Midbrain (tissue), 1 donor: Measurements from ENCODE around the gene PLPP2.

ENCODE experiments used
- DNase-seq: peaks from one replicate; lab custom pipeline; 2025; lab: John Stamatoyannopoulos, UW

Gene PLPP2

DNA sequence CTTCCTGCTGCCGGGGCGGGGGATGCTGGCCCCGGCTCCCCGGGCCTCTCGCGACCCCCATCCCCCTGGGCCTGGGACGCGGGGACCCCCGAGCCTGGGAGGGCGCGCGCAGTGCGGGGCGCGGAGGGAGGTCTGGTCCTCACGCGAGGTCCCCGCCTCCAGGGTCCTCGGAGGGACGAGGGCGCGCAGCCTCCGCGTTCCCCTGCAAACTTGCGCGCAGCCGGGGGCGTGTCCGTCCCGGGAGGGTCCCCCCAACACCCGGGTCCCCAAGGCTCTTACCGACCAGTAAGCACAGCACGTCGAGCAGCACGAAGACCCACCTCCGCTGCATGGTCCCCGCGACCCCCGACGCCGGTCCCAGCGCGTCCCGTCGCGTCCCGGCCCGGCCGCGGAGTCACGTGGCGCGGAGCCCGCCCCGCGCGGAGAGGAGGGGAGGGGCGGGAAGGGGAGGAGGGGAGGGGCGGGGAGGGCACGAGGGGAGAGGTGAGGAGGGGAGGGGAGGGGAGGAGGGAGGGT is at the start of gene PLPP2:
TSS of gene PLPP2 (minus strand) at position 398 of the 516 bp plus-strand sequence. CDS start at position 331, 67 bp downstream.
- peak; percentile 45 for DNase-seq

DNA sequence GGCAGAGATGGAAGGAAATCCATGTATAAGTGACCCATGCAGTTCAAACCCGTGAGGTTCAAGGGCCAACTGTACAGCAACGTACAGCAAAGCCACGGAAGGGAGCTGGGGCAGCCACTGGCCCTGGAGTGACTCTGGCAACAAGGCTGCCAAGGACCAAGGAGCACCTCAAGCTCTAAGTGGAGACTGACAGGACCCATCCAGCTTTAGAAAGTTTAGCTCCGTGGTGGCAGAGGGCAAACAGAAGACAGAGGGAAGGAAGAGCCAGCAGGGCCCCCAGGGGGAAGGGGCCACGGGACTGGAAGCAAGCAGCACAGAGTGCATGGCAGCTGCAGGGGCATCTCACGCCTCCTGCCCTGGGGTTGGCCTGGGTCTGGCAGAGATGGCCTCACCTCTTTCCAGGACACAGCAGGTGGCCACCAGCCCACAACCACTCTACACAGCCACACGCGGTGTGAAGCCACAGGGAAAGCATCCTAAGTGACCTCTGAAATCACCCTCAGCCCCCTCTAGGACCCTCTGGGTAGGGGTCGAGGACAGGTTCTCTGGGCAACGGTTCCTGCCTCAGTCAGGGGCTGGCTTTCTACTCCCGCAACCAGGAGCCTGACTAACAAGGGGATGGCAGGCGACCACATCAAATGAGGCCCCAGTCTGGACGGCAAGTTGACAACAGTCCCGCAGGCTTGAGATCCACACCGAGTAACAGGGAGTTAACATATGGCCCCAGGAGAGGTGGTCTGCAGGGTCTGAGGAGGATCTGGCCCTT is 49.6 kb upstream of the PLPP2 start:
- DNase-seq = no peak

DNA sequence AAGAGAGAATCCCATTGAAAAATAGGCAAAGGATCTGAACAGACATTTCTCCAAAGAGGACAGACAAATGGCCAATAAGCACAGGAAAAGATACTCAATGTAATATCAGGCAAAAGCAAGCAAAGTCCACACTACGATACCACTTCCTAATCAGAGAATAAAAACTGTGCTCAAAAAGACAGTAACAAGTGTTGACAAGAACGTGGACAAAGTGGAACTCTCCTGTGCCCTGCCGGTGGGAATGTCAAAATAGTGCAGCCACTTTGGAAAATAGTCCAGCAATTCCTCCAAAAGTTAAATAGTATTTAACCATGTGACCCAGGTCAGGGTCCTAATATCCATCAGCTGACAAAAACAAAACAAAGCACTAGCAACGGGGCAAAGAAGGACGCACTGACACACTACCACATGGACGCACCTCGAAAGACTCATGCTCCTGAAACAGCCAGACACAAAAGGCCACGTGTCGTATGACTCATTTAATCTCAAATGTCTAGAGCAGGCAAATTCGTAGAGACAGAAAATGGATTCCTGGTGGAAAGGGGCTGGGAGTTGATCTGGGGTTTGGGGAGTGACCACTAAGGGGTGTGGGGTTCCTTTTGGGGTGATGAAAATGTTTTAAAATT is 48.2 kb upstream of the PLPP2 start:
- no peak for DNase-seq

DNA sequence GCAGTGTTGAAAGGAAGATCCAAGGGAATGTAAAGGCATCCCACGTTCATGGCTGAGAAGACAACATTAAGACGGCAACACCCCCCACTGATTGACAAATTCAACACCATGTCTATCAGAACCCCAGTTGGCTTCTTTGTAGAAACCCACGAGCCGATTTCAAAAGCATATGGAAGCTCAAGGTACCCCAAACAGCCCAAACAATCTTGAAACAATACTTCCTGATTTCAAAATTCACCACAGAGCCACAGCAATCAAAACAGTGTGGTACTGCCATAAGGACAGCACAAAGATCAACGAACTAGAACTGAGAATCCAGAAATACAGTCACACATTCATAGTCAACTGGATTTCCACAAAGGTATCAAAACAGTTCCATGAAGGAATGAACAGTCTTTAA is 47.2 kb upstream of the PLPP2 start:
- no peak for DNase-seq

DNA sequence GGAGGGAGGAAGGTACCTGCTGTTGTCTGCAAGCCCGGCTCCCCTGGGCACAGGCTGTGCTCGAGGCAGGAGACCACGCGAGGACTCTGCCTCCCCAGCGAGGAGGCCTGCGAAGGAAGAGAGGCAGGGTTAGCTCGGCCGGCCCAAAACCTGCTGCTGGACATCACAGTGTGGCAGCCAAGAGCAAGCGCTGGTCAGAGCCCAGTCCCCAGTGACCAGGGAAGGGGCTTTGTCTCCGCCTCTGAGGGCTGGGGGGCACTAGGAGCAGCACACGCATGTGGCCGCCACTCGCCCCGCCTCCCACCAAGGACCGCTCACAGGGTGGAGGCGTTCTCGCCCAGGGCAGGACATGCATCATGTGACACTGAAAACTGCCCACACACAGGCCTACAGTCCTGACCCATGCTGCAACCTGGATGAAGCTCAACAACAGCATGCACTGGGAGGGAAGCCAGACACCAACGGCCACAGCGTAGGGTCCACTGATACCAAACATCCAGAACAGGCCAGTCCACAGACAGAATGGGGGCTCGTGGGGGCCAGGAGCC is 44.9 kb upstream of the PLPP2 start:
- no peak for DNase-seq

DNA sequence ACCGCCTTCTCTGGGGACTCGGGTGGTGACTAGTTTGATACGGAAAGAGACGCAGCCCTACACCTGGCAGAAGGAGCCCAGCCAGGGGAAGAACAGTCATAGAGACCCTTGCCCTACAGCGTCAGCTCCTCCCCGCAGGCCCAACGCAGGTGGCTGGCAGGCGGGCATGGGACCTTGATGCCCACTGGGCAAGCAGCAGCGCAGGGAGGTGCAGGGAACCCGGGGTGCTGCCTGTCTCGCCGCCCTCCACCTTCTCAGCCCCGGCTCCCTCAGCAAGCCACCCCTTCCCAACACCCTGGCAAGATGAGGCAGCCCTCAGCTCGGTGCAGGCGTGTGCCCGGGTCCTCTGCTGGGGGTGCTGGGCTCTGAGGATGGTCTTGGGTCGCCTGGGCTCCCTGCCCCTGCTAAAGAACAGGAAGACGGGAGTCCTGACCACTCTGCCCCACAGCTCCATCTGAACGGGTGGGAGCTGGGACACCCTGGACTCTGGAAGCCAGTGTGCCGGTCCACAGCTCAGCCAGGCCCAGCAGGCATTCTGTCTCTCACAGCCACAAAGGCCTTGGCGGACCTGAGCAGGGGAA is 44.4 kb upstream of the PLPP2 start:
- no peak for DNase-seq

DNA sequence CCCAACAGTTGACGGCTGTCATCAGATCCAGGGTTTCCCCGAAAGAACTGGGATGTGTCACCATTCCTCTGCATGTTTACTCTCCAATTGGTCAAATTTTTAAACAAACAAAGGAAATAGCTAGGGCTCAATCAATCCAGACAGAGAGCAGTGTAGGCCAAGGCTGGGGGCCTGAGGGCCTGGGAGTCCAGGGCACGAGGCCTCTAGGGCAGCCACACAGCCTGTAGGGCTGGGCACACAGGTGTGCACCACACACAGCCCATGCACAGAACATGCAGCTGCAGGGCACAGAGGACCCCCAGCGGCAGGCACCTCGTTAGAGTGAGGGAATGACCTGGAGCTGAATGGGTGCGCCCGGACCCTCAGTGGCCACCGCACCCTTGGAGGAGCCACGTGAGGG is 43.9 kb upstream of the PLPP2 start:
- no peak for DNase-seq

DNA sequence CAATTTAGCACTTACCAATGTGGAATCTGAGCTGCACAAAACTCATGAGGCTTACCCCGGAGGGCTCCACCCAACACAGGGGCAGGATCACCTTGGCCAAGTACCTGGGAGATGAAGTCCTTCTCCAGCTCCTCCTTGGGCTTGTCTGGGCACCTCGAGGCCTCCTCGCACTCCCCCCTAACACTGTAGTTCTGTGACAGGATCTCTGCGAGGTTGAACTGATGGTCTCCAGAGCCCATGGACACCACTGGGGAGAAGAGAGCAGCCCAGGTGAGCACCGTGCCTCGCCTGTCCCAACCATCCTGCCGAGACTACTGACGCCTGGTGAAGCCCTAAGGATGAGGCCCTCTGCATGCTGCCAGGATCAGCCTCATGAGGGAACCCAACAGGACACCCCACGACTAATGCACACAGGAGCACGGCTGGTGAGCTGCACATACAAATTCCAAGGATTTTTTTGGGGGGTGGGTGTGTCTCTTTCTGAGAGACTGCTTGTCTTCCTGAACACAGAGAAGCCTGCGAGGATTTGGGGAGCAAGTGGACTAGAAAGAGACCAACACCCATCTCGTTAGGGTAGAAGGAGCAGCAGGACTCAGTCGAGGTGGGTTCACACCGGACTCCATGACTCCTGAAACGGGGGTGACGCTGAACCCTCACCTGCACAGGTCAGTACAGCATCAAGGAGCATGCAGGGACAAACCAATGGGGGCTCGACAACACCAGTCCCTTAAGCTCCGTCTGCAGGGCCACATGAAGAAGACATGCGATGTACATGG is 43.3 kb upstream of the PLPP2 start:
- no peak for DNase-seq

DNA sequence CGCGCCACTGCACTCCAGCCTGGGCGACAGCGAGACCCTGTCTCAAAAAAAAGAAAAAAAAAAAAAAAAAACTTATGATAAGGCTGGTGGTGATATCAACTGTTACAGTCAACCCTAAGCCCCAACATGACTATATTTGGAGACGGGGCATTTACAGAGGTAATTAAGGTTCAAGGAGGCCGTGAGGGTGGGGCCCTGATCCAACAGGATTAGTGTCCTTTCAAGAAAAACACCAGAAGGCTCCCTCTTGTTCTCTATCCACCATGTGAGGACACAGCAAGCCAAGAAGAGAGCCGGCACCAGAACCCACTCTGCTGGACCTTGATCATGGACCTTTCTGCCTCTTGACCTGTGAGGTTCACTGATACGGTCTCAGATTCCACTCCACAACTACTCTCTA is 39.3 kb upstream of the PLPP2 start:
- DNase-seq = no peak

DNA sequence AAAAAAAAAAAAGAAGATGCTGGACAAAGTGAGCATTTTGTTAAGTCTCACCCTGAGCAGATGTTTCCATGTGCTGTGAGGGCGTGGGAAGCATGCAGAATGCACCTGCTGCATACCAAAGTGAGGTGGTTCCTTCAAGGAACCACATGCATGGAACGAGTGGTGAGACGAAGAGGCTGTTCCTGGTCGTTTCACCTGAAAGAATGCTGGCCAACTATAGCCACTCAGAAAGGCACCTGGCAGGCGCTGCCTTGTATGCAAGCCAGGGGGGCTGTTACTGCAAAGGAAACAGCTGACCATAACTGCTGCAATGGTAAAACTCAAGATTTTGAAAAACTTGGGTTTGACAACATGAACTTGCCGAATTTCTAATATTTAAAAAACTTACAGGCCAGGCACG is 38.7 kb upstream of the PLPP2 start:
- DNase-seq = no peak

DNA sequence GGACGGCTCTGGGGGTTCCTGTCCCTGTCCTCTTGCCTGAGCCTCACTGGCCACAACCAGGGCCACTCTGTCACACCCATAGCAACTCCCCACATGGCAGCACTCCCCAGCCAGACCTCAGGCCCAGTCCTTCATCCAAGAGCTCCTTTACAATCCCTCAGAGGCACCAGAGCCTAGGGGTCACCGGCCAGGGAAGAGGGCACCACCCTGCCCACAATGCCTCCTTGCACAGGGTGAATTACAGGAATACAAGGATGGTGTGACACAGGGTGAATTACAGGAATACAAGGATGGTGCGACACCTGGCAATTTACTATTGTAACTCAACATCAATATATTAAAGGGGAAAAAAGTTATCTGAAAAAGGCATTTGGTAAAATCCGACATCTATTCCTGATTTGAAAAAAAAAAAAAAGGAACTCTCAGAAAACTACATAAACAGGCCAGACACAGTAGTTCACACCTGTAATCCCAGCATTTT is 36.9 kb upstream of the PLPP2 start:
- no peak for DNase-seq

DNA sequence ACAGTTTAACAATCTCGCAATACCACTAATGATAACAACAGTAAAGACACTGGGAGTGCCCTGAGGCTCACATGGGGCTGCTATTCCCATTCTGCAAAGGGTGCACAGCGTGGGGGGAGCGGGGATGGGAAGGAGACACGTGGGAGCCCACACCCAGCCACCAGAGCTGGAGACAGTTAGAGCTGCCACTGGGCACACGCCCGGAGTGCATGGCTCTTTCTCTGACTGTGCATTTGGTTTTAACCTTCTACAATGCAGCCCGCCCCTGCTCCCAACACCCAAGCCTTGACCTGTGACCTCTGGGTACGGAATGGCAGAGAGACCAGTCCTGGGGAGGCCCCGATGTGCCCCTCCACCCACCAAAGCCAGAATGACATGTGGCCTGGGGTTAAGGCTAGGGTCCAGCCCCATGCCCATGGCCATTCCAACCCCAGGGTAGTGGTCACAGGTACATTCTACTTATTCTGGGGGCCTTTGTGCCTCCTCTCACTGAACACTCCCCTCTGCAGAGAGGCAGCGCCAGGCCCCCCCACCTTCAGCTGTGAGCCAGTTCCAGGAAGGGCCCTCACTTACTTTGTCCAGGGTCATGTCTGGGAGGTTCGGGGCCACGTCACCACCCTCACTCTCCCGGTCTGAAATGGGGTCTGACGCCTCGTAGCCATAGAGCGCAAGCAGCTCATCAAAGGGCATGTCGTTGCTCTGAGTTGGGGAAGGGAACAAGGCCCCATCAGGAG is 36.3 kb upstream of the PLPP2 start:
- no peak for DNase-seq

DNA sequence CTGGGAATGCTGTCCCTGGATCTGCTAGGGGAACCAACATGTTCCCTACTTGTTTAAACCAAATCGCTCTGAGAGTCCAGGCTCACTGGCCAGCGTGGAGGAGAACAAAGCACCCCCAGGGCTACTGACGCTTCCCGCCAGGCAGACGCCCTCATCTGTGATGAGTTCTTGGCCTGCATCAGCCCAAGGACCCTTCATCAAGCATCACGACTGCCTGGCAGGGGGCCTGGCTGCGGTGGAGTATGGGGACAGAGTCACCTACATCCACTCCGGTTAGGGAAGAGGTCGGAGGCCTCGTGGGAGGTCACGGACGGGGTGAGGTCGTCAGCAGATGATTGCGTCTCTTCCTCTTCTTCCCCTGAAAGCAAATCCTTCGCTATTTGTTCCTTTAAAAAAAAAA is 35.7 kb upstream of the PLPP2 start:
- DNase-seq = no peak

DNA sequence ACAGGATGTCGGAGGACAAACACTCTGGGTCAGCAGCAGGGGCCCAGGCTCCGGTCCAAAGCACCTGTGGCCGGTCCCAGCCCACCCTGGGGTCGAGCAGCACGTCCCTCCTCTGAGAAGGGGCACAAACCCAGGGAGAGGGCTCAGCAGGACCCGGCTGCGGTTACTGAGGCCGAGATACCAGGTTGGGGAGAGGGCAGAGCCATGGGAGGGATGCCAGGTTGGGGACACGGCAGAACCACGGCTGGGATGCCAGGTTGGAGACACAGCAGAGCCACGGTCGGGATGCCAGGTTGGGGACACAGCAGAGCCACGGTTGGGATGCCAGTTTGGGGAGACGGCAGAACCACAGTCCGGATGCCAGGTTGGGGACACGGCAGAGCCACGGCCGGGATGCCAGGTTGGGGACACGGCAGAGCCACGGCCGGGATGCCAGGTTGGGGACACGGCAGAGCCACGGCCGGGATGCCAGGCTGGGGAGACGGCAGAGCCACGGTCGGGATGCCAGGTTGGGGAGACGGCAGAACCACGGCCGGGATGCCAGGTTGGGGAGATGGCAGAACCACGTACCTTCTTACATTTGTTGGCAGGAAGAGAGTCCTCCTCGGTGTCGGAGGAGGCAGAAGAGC is 34.8 kb upstream of the PLPP2 start:
- no peak for DNase-seq

DNA sequence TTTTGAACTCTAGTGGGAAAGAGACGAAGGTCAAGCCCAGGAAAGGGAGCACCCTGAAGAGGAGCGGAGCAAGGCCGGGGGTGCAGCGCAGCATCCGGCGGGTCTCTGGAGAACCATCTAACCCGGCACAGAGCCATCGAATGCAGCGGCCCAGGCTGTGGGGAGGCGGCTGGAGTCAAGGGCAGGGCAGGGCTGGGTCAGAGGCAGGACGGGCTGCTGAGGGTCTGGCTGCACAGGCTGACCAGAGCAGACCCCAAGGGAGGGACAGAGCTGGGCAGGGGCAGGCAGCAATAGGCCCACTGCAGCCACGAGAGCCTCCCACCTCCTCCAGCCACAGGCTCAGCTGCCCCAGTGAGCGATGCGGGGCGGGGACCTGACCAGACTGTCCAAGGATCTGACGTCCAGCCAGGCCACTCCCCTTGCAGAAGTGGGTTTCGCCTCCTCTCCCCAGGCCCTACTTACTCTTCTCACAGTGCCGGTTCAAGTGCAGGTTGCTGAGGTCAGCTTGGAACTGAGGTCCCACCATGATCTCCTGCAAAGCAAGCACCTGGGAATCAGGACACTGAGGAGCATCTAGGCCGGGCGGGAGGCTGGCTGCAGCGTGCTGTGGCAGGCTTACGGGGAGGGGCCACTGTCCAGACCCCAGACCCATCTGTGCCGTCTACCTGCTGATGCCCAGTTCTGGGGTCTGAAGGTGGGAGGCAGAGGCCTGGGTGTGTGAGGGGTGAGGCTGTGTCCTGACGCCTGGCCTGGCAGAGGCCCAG is 34.2 kb upstream of the PLPP2 start:
- no peak for DNase-seq

DNA sequence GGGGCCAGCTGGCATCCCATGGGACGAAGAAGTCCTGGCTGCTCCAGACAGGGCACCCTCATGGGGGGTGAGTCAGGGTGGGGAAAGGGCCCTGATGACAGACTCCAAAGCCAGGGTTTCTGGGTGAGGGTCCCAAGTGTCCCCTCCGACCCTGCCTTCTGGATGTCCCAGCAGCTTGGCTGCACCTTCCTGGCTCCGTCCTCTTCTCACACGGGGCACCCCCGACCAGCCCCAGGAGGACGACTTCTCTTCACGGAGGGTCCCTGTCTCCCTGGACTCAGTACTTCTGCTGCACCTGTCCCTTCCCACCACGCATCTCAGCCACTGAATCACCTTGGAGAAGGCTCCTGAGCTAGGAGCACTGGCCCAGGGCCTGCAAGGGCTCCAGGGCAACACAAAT is 33.5 kb upstream of the PLPP2 start:
- DNase-seq = no peak

DNA sequence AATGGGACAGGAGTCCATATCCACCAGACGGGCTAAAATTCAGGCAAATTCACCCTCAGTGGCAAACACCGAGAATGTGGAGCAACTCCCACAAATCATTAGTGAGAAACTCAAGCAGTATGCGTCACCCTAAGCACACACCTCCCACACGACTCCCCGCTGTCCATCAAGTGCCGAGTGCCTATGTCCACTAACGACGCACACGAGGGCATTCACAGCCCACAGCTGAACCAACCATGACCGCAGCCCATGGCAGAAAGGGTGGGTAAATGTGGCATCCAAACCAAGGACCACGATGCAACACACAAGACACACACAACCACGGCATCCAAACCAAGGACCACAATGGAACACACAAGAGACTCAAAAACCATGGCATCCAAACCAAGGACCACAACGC is 31.4 kb upstream of the PLPP2 start:
- DNase-seq = no peak

DNA sequence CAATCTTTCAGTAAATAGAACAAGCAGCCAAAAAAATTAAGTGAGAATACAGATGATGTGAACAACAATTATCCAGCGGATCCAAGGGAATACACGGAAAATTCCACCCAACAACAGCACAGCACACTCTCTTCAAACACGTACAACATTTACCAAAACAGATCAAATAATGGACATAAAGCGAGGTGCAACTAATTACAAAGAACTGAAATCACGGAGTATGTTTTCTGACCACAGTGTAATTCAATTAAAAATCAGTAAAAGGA is 27.2 kb upstream of the PLPP2 start:
- no peak for DNase-seq

DNA sequence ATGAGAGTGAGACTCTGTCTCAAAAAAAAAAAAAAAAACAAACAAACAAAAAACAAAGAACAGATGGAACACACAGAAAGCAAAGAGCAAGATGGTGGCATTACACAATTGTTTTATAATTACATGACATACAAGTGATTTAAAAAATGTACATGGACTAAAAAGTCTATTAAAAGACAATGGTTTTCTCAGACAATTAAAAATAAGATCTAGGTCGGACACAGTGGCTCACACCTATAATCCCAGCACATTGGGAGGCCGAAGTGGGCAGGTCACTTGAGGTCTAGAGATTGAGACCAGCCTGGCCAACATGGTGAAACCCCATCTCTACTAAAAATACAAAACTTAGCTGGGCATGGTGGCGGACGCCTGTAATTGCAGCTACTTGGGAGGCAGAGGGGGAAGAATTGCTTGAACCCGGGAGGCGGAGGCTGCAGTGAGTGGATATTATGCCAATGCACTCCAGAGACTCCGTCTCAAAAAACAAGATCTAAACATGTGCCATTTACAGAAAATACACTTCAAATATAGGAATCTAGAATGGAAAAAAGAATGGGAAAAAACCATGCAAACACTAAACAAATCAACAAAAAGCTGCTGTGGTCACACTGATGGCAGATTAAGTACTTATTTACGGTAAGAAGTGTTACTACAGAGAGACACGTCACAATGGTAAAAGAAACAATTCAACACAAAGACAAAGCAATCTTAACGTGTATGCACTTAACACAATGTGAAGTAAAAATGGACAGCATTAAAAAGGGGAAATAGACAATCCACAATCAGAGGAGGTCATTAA is 26.7 kb upstream of the PLPP2 start:
- DNase-seq = no peak

DNA sequence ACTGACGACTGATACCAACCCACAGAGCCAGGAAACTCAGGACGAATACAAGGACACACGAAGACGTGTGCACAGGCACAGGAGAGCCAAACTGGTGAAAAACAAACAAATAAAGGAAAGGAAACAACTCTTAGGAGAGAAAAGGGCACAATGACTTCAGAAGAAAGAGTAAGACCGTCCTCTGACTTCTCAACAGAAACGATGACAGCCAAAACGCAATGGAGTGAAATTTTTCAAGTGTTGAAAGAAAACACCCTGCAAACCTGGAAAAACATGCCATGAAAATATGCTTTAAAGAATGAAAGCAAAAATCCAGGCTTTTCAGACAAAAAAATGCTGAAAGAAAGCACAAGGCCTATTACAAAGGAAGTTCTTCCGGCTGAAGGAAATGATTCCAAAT is 24.6 kb upstream of the PLPP2 start:
- no peak for DNase-seq
